AG09309 (cell line): ENCODE measurements around the gene PLEKHG2.

ENCODE experiments used
- DNase-seq: peaks from one replicate; pipeline ENCODE4 v3.0.0-alpha.2; 2010; ENCODE audit warnings: low read depth
- H3K4me3 ChIP-seq: 2 replicates; pipeline ENCODE4 v1.5.1; 2011; ENCODE audit warnings: mild to moderate bottlenecking, low read depth, low read length, moderate library complexity; ENCODE audit not compliant: control insufficient read depth
- TF ChIP-seq, protein P1 (sequence below): IDR thresholded peaks from 2 replicates; pipeline ENCODE4 v1.5.1; 2011; ENCODE audit warnings: mild to moderate bottlenecking, low read depth, low read length, inconsistent platforms; ENCODE audit not compliant: insufficient read depth, control insufficient read depth; ENCODE audit errors: missing control alignments

Gene PLEKHG2

DNA sequence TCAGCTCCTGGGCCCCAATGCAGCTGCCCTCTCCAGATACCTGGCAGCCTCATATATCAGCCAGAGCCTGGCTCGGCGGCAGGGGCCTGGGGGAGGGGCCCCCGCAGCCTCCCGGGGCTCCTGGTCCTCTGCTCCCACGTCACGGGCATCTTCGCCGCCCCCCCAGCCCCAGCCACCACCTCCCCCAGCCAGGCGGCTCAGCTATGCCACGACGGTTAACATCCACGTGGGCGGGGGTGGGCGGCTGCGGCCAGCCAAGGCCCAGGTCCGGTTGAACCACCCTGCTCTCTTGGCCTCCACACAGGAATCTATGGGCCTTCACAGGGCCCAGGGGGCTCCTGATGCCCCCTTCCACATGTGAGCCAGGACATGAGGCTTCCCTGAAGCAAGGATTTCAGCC is 12.5 kb downstream of the PLEKHG2 start:
- no peak overlapping the region for H3K4me3 ChIP-seq
- TF ChIP-seq, protein P1, sequence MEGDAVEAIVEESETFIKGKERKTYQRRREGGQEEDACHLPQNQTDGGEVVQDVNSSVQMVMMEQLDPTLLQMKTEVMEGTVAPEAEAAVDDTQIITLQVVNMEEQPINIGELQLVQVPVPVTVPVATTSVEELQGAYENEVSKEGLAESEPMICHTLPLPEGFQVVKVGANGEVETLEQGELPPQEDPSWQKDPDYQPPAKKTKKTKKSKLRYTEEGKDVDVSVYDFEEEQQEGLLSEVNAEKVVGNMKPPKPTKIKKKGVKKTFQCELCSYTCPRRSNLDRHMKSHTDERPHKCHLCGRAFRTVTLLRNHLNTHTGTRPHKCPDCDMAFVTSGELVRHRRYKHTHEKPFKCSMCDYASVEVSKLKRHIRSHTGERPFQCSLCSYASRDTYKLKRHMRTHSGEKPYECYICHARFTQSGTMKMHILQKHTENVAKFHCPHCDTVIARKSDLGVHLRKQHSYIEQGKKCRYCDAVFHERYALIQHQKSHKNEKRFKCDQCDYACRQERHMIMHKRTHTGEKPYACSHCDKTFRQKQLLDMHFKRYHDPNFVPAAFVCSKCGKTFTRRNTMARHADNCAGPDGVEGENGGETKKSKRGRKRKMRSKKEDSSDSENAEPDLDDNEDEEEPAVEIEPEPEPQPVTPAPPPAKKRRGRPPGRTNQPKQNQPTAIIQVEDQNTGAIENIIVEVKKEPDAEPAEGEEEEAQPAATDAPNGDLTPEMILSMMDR = no peak
- no peak for DNase-seq

DNA sequence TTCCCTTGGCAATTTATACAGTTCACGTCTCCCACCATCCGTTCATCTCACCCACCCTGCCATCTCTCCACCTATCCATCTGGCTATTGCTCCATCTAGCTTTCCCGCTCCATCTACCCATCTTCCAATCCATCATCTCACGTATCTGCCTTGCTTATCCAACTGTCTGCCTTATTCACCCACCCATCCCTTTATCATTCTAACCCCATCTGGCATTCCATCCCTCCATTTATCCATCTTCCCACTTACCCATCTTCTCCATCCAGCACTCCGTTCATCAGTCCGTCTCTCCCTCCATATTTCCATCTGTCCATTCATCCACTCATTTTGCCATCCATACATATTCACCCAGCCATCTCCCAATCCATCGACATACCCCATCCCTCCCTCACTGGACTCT is 13.3 kb downstream of the PLEKHG2 start:
- TF ChIP-seq, protein P1 = no peak
- no peak overlapping the region for H3K4me3 ChIP-seq
- no peak for DNase-seq

DNA sequence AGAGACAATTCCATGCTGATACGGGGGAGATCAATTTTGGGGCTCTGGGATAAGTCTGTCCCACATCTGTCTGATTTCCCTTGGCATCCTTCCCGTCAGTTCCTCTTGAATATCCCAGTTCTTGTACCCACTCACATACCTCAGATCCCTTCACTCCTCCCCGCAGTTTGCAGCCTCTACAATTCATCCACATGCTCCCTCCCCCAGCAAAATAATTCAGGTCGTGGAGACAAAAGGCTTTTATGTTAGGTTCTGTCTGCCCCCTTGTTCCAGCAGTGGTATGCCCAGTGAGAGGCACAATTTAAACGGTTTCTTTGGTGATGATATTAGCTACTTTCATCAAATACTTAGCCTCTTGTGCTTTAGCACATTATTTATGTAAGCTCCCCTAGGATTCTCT is 13.7 kb downstream of the PLEKHG2 start:
- no peak overlapping the region for H3K4me3 ChIP-seq
- TF ChIP-seq, protein P1 = no peak
- no peak for DNase-seq

DNA sequence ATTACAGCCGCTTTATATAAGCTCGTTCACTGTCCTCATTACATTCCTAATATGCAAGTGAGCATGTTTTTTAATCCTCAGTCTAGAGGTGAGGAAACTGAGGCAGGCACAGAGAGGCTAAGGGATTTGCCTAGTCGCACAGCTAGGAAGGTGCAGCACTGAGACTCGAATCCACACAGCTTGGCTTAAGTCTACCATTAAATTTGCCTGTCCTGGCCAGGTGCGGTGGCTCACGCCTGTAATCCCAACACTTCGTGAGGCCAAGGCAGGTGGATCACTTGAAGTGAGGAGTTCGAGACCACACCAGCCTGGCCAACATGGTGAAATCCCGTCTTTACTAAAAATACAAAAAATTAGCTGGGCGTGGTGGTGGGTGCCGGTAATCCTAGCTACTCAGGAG is 15.2 kb downstream of the PLEKHG2 start:
- no peak overlapping the region for H3K4me3 ChIP-seq
- TF ChIP-seq, protein P1 = no peak

DNA sequence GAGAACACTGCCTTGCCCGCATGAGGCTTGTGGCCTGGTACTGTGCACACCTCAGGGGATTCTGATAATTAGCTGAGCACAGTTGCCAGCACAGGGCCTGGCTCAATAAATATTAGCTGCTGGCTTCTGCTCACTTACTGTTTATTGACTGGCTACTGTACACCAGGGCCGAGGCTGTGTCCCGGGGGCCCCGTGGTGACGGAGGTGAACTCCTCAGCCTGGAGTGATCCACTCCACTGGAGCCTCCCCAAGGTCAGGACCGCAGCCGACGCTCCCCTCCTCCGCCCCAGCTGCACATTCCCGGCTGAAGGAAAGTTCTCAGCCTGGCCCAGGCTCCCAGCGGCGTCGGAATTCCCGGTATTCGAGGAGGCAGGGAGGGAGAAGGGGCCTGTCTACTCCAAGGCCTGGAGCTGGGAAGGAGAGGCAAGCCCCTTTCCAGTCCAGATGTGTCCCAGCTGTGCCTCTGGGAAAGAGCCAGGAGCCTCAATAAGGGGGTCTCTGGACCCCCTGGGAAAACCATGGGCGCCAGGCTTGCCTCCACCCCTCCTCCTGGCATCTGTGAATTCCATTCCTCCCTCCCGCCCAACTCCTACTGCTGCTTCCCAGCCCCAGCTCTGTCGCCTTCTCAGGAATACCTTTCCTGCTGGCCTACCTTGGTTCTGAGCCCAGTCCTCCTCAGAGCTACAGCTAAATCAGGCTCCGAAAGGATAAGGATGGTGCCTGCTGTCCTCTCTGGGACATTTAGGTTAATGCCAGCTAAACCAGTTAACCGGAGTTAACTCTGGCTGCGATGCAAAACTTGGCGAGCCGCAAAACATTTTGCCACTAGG is 16.0 kb downstream of the PLEKHG2 start:
- no peak overlapping the region for H3K4me3 ChIP-seq
- TF ChIP-seq, protein P1 = no peak
- DNase-seq = peak; percentile 62

More for the DNA sequence above, 15.2 kb downstream of the PLEKHG2 start:
- DNase-seq = no peak

DNA sequence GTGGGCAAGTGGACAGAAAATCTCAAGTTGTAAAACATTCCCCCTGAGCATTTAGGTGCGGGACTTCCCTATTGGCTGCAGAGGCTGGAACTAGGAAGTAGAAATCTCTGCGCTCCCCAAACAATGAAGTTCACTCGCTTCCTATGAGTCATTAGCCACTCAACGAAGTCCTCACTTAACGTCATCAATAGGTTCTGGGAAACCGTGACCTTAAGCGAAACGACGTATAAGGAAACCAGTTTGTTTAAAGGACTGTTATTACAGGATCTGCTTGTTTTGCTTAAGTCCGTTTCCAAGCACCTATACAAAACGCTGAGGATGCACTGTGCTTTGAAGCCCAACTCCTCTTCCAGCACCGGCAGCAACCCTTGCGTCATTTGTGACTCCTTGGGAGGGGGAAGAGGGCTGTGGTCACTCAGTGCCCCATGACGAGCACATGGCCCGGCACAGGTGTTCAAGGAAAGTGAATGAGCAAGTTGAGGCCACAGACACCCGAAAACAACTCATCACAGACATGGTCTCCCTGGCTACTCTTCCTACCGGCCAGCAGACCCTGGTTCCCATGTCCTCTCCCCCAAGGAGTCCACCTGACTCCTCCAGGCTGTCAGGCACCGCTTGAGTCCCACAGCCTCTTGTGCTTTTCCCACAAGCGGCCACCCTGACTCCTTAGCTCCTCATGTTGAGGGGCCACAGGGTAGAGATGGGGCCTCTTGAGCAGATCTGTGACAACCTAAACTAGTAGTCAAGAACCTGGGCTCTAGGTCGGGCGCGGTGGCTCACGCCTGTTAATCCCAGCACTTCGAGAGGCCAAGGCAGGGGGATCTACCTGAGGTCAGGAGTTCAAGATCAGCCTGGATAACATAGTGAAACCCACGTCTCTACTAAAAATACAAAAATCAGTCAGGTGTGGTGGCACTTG is 18.5 kb downstream of the PLEKHG2 start:
- no peak for DNase-seq
- no peak overlapping the region for H3K4me3 ChIP-seq
- TF ChIP-seq, protein P1 = no peak
